Measurements from ENCODE around the gene CYP2B6. TPM values are rescaled to one million over a fixed set of nuclear protein-coding genes. Genes with fewer than 3 reads are reported as not detected.

Gene CYP2B6
- total RNA-seq, result 1 to 10 TPM in 1 of 2 donors, under 1 TPM in 1; 0.73 to 1.1 TPM
- under 1 TPM in 5 of 6 donors, not detected in 1; 0.08 to 0.43 (median 0.21) TPM for polyA plus RNA-seq (ENCODE audit: insufficient read length in 6 of 6)
- long read RNA-seq, donor 1, partial matches to known transcripts, result 11 of 11 reads
- long read RNA-seq, donor 1, other reads (novel, unspliced or antisense), result 0 of 11 reads
- long read RNA-seq, donor 2, result 0 reads
- long read RNA-seq, donor 3, result 0 reads
- long read RNA-seq, donor 4, result 0 reads
- long read RNA-seq, donor 5, result 0 reads
- long read RNA-seq, donor 6, result 0 reads
- long read RNA-seq, donor 7, result 0 reads
- long read RNA-seq, donor 8, result 0 reads
- long read RNA-seq, donor 9, result 0 reads
- long read RNA-seq, donor 10, result 0 reads
- long read RNA-seq, donor 11, result 0 reads
- long read RNA-seq, donor 12, result 0 reads

GRCh38 chr19:40990972-40991381, at the start of gene CYP2B6:
TSS of gene CYP2B6 (plus strand) at chr19:40991282. CDS start at chr19:40991306, 24 bp downstream.
- intact Hi-C loops (cut with DNase I), result no loop called here
- Histone ChIP-seq H3K27me3 (no peaks in the 10 kb centered on the region), H3K27ac (no peak within 1 kb of the TSS), H3K36me3 (no peaks in the 10 kb centered on the region), H3K9me3 (peaks cover 0 to 4% of the 10 kb centered on the region in 2 donors), H3K4me3 (no peak within 1 kb of the TSS), H3K4me1 (no peaks in the 10 kb centered on the region)
- no peak for ATAC-seq
- DNase-seq, result no peak
- no peak for TF ChIP-seq CTCF (IDR thresholded peaks at IDR 0.05)

GRCh38 chr19:40941481-40942219, 49.4 kb upstream of the CYP2B6 start:
- H3K27me3 ChIP-seq, result no peaks in the 10 kb centered on the region
- no peak overlapping the region for H3K27ac ChIP-seq
- no peaks in the 10 kb centered on the region for H3K4me1 ChIP-seq
- H3K4me3 ChIP-seq, result no peak overlapping the region
- TF ChIP-seq CTCF (IDR thresholded peaks at IDR 0.05), result no peak
- no peaks in the 10 kb centered on the region for H3K9me3 ChIP-seq
- peaks cover 0 to 17% of the 10 kb centered on the region in 2 donors for H3K36me3 ChIP-seq
- intact Hi-C loops (cut with DNase I), result no loop called here
- ATAC-seq, result peak; percentile 31
- no peak for DNase-seq

GRCh38 chr19:40945645-40946044, 45.4 kb upstream of the CYP2B6 start:
- Histone ChIP-seq H3K36me3 (peaks cover 0 to 23% of the 10 kb centered on the region in 2 donors), H3K4me3 (no peak overlapping the region), H3K9me3 (no peaks in the 10 kb centered on the region), H3K27ac (no peak overlapping the region), H3K27me3 (no peaks in the 10 kb centered on the region), H3K4me1 (no peaks in the 10 kb centered on the region)
- no peak for ATAC-seq
- intact Hi-C loops (cut with DNase I), result no loop called here
- TF ChIP-seq CTCF (IDR thresholded peaks at IDR 0.05), result no peak
- DNase-seq, result no peak

- peaks cover 0 to 1% of the 10 kb centered on the region in 2 donors for H3K9me3 ChIP-seq
- ATAC-seq (no peak), DNase-seq (no peak)
- H3K4me3 ChIP-seq, result no peak overlapping the region
- no peak overlapping the region for H3K27ac ChIP-seq
- no peaks in the 10 kb centered on the region for H3K4me1 ChIP-seq
- H3K27me3 ChIP-seq, result no peaks in the 10 kb centered on the region
- peaks cover 0 to 23% of the 10 kb centered on the region in 2 donors for H3K36me3 ChIP-seq
- TF ChIP-seq CTCF (IDR thresholded peaks at IDR 0.05), result no peak
- intact Hi-C loops (cut with DNase I), result no loop called here
Measured at GRCh38 chr19:40947114-40947513, 44.0 kb upstream of the CYP2B6 start.

- TF ChIP-seq CTCF (IDR thresholded peaks at IDR 0.05), result no peak
- ATAC-seq, result no peak
- Histone ChIP-seq H3K4me1 (no peaks in the 10 kb centered on the region), H3K4me3 (no peak overlapping the region), H3K36me3 (peaks cover 0 to 23% of the 10 kb centered on the region in 2 donors), H3K27me3 (no peaks in the 10 kb centered on the region), H3K9me3 (peaks cover 0 to 4% of the 10 kb centered on the region in 2 donors), H3K27ac (no peak overlapping the region)
- intact Hi-C loops (cut with DNase I), result no loop called here
- DNase-seq, result no peak
Measured at GRCh38 chr19:40947573-40947972, 43.5 kb upstream of the CYP2B6 start.
